Measurements from ENCODE around the gene EIF2B5. TPM values are rescaled to one million over a fixed set of nuclear protein-coding genes. Genes with fewer than 3 reads are reported as not detected.

Gene EIF2B5
- polyA plus RNA-seq, 3 donors: 22.7 to 50.0 (median 24.1) TPM

DNA sequence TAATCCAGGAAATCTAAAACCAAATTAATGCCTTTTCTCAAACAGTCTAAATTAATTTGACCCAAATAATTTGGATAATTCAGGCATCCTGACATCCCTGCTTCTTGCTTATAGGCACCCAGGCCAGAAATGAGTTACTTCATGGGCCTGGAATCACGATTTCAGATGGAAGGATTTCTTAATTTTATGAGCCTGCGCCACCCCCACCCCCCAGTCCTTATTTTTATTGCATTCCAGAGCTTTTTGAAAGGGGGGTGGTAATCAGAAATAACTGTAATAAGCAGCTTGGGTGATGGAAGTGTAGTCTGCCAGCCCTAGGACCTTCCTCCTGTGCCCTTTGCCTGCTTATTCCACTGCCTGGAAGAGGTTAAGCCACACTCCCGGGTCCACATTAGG, 40.8 kb downstream of the EIF2B5 start:
- peaks cover 49% of the 10 kb centered on the region for H3K79me2 ChIP-seq (ENCODE audit: insufficient read depth, low read length)
- peaks cover 0 to 3% (median 0%) of the 10 kb centered on the region in 3 donors for H3K27me3 Mint-ChIP-seq (ENCODE audit: low read depth in 3 of 3)
- H3K4me1 ChIP-seq (ENCODE audit: control insufficient read depth in 1 of 2, insufficient read depth in 2 of 2, low read length in 2 of 2): peaks cover 27 to 33% of the 10 kb centered on the region in 2 donors
- H3K4me3 Mint-ChIP-seq: peak overlapping the region; percentile 94 to 97
- H3K27me3 ChIP-seq (ENCODE audit: control insufficient read depth in 2 of 2, insufficient read depth in 2 of 2, low read length in 2 of 2): no peaks in the 10 kb centered on the region
- peak overlapping the region; percentile 96 for H3K4me2 ChIP-seq (replicated peaks; ENCODE audit: extremely low read depth, low read length, poor library complexity, severe bottlenecking)
- WGBS (ENCODE audit: insufficient coverage): no CpG with 5 or more reads among the region's 3 CpGs
- no peak for DNase-seq
- H3K9me3 Mint-ChIP-seq: no peaks in the 10 kb centered on the region
- H3K36me3 ChIP-seq (replicated peaks in 1 of 2; ENCODE audit: control insufficient read depth in 1 of 2, insufficient read depth in 2 of 2, low read length in 2 of 2): peaks cover 52 to 60% of the 10 kb centered on the region in 2 donors
- intact Hi-C loops (cut with micrococcal nuclease): loop anchor here (2.0 to 5.0 kb wide), 3 partner anchors 73 to 154 kb away; partner anchors contain the start of genes ALG3 (in 1 of the 2) and EEF1AKMT4 (in 1 of the 2)
- peaks cover 36% of the 10 kb centered on the region for H3K4me1 Mint-ChIP-seq
- H3K27ac ChIP-seq (ENCODE audit: low read depth in 1 of 2, low read length in 2 of 2): peak overlapping the region; percentile 43 to 84
- peak overlapping the region; percentile 94 for H3K9ac ChIP-seq (ENCODE audit: insufficient read depth, low read length, poor library complexity, severe bottlenecking)
- H3K9me3 ChIP-seq (replicated peaks in 1 of 2; ENCODE audit: control insufficient read depth in 1 of 2, insufficient read depth in 1 of 2, low read length in 2 of 2): no peaks in the 10 kb centered on the region
- peaks cover 40% of the 10 kb centered on the region for H4K20me1 ChIP-seq (ENCODE audit: insufficient read depth, low read length)
- H3K4me3 ChIP-seq (replicated peaks in 1 of 3; ENCODE audit: low read depth in 2 of 3, low read length in 3 of 3): peak overlapping the region; percentile 82 to 98 (median 91)
- H3K27ac Mint-ChIP-seq: peak overlapping the region in 6 of 7 donors; percentile 80 to 94 (median 84)
- peaks cover 48 to 53% of the 10 kb centered on the region in 2 donors for H3K36me3 Mint-ChIP-seq
- TF ChIP-seq, protein P1, sequence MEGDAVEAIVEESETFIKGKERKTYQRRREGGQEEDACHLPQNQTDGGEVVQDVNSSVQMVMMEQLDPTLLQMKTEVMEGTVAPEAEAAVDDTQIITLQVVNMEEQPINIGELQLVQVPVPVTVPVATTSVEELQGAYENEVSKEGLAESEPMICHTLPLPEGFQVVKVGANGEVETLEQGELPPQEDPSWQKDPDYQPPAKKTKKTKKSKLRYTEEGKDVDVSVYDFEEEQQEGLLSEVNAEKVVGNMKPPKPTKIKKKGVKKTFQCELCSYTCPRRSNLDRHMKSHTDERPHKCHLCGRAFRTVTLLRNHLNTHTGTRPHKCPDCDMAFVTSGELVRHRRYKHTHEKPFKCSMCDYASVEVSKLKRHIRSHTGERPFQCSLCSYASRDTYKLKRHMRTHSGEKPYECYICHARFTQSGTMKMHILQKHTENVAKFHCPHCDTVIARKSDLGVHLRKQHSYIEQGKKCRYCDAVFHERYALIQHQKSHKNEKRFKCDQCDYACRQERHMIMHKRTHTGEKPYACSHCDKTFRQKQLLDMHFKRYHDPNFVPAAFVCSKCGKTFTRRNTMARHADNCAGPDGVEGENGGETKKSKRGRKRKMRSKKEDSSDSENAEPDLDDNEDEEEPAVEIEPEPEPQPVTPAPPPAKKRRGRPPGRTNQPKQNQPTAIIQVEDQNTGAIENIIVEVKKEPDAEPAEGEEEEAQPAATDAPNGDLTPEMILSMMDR (IDR thresholded peaks at IDR 0.05): no peak
- H2AFZ ChIP-seq (ENCODE audit: insufficient read depth, low read depth, low read length, poor library complexity, severe bottlenecking): peak overlapping the region; percentile 53

DNA sequence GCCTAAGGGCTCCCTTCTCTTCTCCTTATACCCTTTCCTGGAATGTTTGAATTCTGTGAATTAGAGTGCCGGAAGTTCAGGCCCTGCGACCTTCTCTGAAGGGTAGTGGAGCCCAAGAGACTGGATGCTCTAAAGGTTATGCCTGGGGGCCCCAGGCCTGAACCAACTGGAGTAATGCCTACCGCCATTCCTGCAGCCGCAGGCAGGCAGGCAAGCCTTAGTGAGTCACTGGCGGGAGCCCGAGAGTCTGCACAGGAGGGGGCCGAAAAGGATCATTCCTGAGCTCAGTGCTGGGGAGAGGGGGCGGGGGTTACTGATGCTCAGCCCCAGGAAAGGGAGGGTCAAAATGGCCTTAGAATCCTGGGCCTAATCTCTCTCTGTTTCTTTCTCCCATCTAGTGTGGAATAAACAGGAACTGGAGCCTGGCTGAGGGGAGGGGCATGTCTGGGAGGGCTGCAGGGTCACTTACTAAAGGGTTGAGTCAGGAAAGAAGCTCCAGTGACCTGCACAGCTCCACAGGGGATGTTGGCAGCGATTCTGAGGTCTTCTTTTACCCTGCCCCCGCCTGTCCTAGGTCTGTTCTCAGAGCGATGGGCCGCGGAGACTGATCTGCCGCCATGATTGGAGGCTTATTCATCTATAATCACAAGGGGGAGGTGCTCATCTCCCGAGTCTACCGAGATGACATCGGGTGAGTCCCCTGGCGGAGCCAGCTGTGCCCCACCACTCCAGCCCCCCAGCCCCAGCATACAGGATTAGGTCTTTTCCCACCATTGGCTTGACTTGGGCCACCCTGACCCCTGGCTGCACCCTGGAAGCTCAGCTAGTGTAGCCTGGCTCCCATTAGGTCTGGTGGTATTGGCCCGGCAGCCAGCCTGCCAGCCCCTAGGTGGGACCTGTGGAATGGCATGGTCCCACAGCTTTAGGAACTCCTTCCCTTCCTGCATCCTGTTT, 41.5 kb downstream of the EIF2B5 start:
- peak overlapping the region; percentile 43 to 84 for H3K27ac ChIP-seq (ENCODE audit: low read depth in 1 of 2, low read length in 2 of 2)
- intact Hi-C loops (cut with micrococcal nuclease): loop anchor here in 1 of 2 donors (5.0 kb wide), 1 partner anchor 154 kb away; no protein-coding TSS in a partner anchor
- TF ChIP-seq, protein P1 (IDR thresholded peaks at IDR 0.05): no peak
- peak; percentile 50 to 68 (median 64) for DNase-seq
- H3K4me1 ChIP-seq (ENCODE audit: control insufficient read depth in 1 of 2, insufficient read depth in 2 of 2, low read length in 2 of 2): peaks cover 27 to 33% of the 10 kb centered on the region in 2 donors
- H2AFZ ChIP-seq (ENCODE audit: insufficient read depth, low read depth, low read length, poor library complexity, severe bottlenecking): peak overlapping the region; percentile 53
- Mint-ChIP-seq H3K9me3 (no peaks in the 10 kb centered on the region), H3K27me3 (ENCODE audit: low read depth in 3 of 3) (peaks cover 0 to 3% (median 0%) of the 10 kb centered on the region in 3 donors), H3K4me1 (peaks cover 36% of the 10 kb centered on the region), H3K36me3 (peaks cover 49 to 53% of the 10 kb centered on the region in 2 donors), H3K27ac (peak overlapping the region; percentile 78 to 94 (median 82)), H3K4me3 (peak overlapping the region; percentile 94 to 97)
- H3K27me3 ChIP-seq (ENCODE audit: control insufficient read depth in 2 of 2, insufficient read depth in 2 of 2, low read length in 2 of 2): no peaks in the 10 kb centered on the region
- H3K4me2 ChIP-seq (replicated peaks; ENCODE audit: extremely low read depth, low read length, poor library complexity, severe bottlenecking): peak overlapping the region; percentile 96
- no peaks in the 10 kb centered on the region for H3K9me3 ChIP-seq (replicated peaks in 1 of 2; ENCODE audit: control insufficient read depth in 1 of 2, insufficient read depth in 1 of 2, low read length in 2 of 2)
- peaks cover 40% of the 10 kb centered on the region for H4K20me1 ChIP-seq (ENCODE audit: insufficient read depth, low read length)
- H3K9ac ChIP-seq (ENCODE audit: insufficient read depth, low read length, poor library complexity, severe bottlenecking): peak overlapping the region; percentile 94
- peaks cover 52 to 60% of the 10 kb centered on the region in 2 donors for H3K36me3 ChIP-seq (replicated peaks in 1 of 2; ENCODE audit: control insufficient read depth in 1 of 2, insufficient read depth in 2 of 2, low read length in 2 of 2)
- WGBS (ENCODE audit: insufficient coverage): 64% methylated on average over 4 of the region's 19 CpGs
- peaks cover 49% of the 10 kb centered on the region for H3K79me2 ChIP-seq (ENCODE audit: insufficient read depth, low read length)
- H3K4me3 ChIP-seq (replicated peaks in 1 of 3; ENCODE audit: low read depth in 2 of 3, low read length in 3 of 3): peak overlapping the region; percentile 82 to 98 (median 91)
